Left ventricle myocardium inferior (tissue), 1 donor: ENCODE data around the gene TTLL10. TPM values are rescaled to one million over a fixed set of nuclear protein-coding genes. Genes with fewer than 3 reads are reported as not detected.

Source experiments
- DNase-seq: peaks from one replicate; pipeline ENCODE4 v3.0.0-alpha.2; 2020
- H3K27ac ChIP-seq: fragments of 200-600 bp; replicated peaks from 2 replicates; pipeline ENCODE4 v1.8.0; 2021
- H3K27me3 ChIP-seq: fragments of 200-600 bp; 2 replicates; pipeline ENCODE4 v1.8.0; 2021; ENCODE audit warnings: low read depth
- H3K36me3 ChIP-seq: fragments of 200-600 bp; 2 replicates; pipeline ENCODE4 v1.8.0; 2021
- H3K4me1 ChIP-seq: fragments of 200-600 bp; 2 replicates; pipeline ENCODE4 v1.8.0; 2021
- H3K4me3 ChIP-seq: fragments of 200-600 bp; 2 replicates; pipeline ENCODE4 v1.8.0; 2021; ENCODE audit warnings: mild to moderate bottlenecking, moderate library complexity
- H3K9me3 ChIP-seq: fragments of 200-600 bp; replicated peaks from 2 replicates; pipeline ENCODE4 v1.8.0; 2021
- CTCF ChIP-seq: fragments of 200-600 bp; IDR thresholded peaks from 2 replicates; pipeline ENCODE4 v1.8.0; 2021; ENCODE audit warnings: antibody characterized with exemption, mild to moderate bottlenecking, borderline replicate concordance
- intact Hi-C: fragments of 100-400 bp; cut with micrococcal nuclease; formaldehyde crosslinking; loops from one replicate; pipeline ENCODE4 v1.11.0; 2022
- total RNA-seq: library from RNA; stranded (reverse); fragmentation: NEBNext Ultra II Directional; extraction: Animal tissue kit (Norgen Biotek cat#: 25700); gene quantifications from one replicate; pipeline ENCODE4 v1.2.1, GENCODE V29; 2021
- donor health status: DM: no; HTN: yes; CAD: no; lungs with severe emphysema.

TTLL10 gene
- total RNA-seq, 1 donor from 2014 or later, result not detected

- intact Hi-C loops, result no loop called here
- no peak for TF ChIP-seq CTCF
- peaks cover 89% of the 10 kb centered on the region for H3K27me3 ChIP-seq
- H3K9me3 ChIP-seq, result no peaks in the 10 kb centered on the region
- DNase-seq, result no peak
- H3K4me3 ChIP-seq, result no peak overlapping the region
- H3K36me3 ChIP-seq, result no peaks in the 10 kb centered on the region
- H3K27ac ChIP-seq, result no peak overlapping the region
- peaks cover 29% of the 10 kb centered on the region for H3K4me1 ChIP-seq
These were observed 68.0 kb downstream of the TTLL10 start for GRCh38 chr1:1241588-1242219.

- intact Hi-C loops, result no loop called here
- no peak for TF ChIP-seq CTCF
- peaks cover 19% of the 10 kb centered on the region for H3K4me1 ChIP-seq
- H3K4me3 ChIP-seq, result no peak overlapping the region
- H3K9me3 ChIP-seq, result no peaks in the 10 kb centered on the region
- H3K27me3 ChIP-seq, result peaks cover 91% of the 10 kb centered on the region
- no peaks in the 10 kb centered on the region for H3K36me3 ChIP-seq
- H3K27ac ChIP-seq, result no peak overlapping the region
- DNase-seq, result no peak
These were observed 69.0 kb downstream of the TTLL10 start for GRCh38 chr1:1242461-1243265.

DNA sequence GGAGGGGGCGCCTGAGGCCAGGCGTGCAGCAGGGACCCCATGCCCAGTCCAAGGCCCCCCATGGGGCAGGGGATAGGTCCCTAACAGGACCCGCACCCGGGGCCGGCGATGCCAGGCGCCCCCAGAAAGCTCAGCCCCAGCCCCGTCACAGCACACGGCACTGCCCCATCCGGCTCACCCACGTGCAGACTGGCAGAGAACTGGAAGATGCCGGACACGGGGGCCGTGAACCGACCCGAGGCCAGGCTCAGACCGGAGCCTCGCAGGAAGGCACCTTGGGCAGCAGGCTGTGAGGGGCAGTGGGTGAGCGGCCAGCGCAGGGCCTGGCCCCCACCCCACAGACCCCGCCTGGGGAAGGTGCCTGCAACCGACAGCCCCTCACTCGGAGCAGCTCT, 69.6 kb downstream of the TTLL10 start:
- peak overlapping the region; percentile 55 for H3K4me3 ChIP-seq
- DNase-seq, result no peak
- peaks cover 87% of the 10 kb centered on the region for H3K27me3 ChIP-seq
- H3K36me3 ChIP-seq, result no peaks in the 10 kb centered on the region
- no peak for TF ChIP-seq CTCF
- intact Hi-C loops, result no loop called here
- no peaks in the 10 kb centered on the region for H3K9me3 ChIP-seq
- peaks cover 13% of the 10 kb centered on the region for H3K4me1 ChIP-seq
- no peak overlapping the region for H3K27ac ChIP-seq

DNA sequence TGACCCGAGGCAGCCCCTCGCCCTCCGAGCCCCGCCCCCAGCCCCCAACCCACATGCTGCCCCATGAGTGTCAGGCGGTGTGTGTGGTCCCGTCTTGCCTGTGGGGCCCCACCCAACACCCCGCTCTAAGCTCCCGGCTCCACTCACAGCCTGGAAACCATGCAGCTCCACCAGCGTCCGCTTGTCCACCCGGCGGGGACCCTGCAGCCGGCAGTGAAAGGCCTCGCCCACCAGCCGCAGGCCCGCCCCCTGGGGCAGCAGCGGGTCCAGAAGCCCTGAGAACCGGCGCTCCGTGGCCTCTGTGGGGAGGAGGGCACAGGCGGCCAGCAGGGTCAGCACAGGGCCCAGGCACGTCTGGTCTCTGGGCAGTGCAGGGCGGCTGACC, 70.1 kb downstream of the TTLL10 start:
- H3K4me3 ChIP-seq, result peak overlapping the region; percentile 55

DNA sequence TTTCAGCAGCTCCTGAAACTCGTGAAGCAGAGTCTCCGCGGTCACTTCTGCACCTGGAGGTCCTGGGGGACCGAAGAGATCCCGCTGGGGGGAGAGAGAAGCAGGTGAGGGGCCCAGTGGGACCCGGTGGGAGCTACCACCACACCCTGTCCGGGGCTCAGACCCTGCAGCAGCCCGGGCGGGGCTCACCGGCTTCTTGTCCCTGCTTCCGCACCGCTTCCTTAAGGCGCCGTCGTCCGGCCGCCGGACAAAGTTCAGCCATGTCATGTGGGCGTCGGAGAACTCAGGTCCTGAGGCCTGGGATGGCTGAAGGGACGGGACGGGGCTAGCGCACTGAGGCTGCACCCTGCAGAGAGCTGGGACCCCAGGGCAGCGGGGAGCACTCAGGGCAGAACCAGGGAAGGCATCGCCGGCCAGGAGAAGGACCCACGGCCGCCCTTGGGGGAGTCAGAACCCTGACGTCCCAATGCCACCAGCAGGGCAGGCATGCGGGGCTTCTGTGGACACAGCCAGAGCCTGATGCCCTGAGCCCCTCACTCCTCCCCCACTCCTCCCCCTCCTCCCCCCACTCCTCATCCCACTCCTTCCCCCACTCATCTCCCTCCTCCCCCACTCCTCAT, 70.6 kb downstream of the TTLL10 start:
- intact Hi-C loops, result no loop called here
- no peak for DNase-seq
- no peak for TF ChIP-seq CTCF
- no peaks in the 10 kb centered on the region for H3K9me3 ChIP-seq
- H3K27me3 ChIP-seq, result peaks cover 77% of the 10 kb centered on the region
- H3K4me1 ChIP-seq, result peaks cover 8% of the 10 kb centered on the region
- no peaks in the 10 kb centered on the region for H3K36me3 ChIP-seq
- peak overlapping the region; percentile 30 for H3K27ac ChIP-seq
- H3K4me3 ChIP-seq, result peak overlapping the region; percentile 55

More for the DNA sequence above, 70.1 kb downstream of the TTLL10 start:
- peaks cover 8% of the 10 kb centered on the region for H3K4me1 ChIP-seq
- H3K27ac ChIP-seq, result peak overlapping the region; percentile 30
- H3K9me3 ChIP-seq, result no peaks in the 10 kb centered on the region
- H3K36me3 ChIP-seq, result no peaks in the 10 kb centered on the region
- TF ChIP-seq CTCF, result no peak
- intact Hi-C loops, result no loop called here
- no peak for DNase-seq
- peaks cover 82% of the 10 kb centered on the region for H3K27me3 ChIP-seq
